ENCODE measurements around the gene TRIM63. TPM values are rescaled to one million over a fixed set of nuclear protein-coding genes. Genes with fewer than 3 reads are reported as not detected.

TRIM63 gene
- total RNA-seq, 5 donors from 2014 or later (not counting 1 experiment from before 2014, with no cell fraction given), result not detected

- Mint-ChIP-seq H3K4me3 (no peak overlapping the region), H3K4me1 (peaks cover 6 to 13% (median 11%) of the 10 kb centered on the region in 3 donors), H3K27me3 (peaks cover 8 to 22% of the 10 kb centered on the region in 2 donors), H3K27ac (no peak overlapping the region), H3K9me3 (no peaks in the 10 kb centered on the region), H3K36me3 (no peaks in the 10 kb centered on the region)
- DNase-seq (no peak), ATAC-seq (replicated peaks in 1 of 4) (no peak)
- CTCF ChIA-PET, result no interaction called here
- Histone ChIP-seq H3K4me3 (ENCODE audit: control insufficient read depth in 1 of 2, extremely low read depth in 1 of 2, low read length in 1 of 2) (no peak overlapping the region), H3K27ac (ENCODE audit: low read length) (no peak overlapping the region), H3K36me3 (ENCODE audit: control insufficient read depth in 2 of 2, extremely low read depth in 1 of 2, insufficient read depth in 1 of 2, low read length in 1 of 2) (no peaks in the 10 kb centered on the region), H3K27me3 (replicated peaks in 1 of 2; ENCODE audit: control insufficient read depth in 2 of 2, extremely low read depth in 1 of 2, insufficient read depth in 2 of 2, low read length in 1 of 2) (peaks cover 0 to 35% of the 10 kb centered on the region in 2 experiments), H3K9me3 (no peaks in the 10 kb centered on the region), H3K4me1 (ENCODE audit: control insufficient read depth in 1 of 2, extremely low read depth in 1 of 2, insufficient read depth in 2 of 2, low read length in 2 of 2) (peaks cover 0 to 7% of the 10 kb centered on the region in 2 experiments)
- POLR2A ChIA-PET, result no interaction called here
- WGBS (ENCODE audit: insufficient coverage), result no CpG with 5 or more reads among the region's 1 CpG
Observed at GRCh38 chr1:26077524-26077923, 10.1 kb upstream of the TRIM63 start.

- Histone ChIP-seq H3K36me3 (ENCODE audit: control insufficient read depth in 2 of 2, extremely low read depth in 1 of 2, insufficient read depth in 1 of 2, low read length in 1 of 2) (no peaks in the 10 kb centered on the region), H3K9me3 (no peaks in the 10 kb centered on the region), H3K27ac (ENCODE audit: low read length) (no peak overlapping the region), H3K4me1 (ENCODE audit: control insufficient read depth in 1 of 2, extremely low read depth in 1 of 2, insufficient read depth in 2 of 2, low read length in 2 of 2) (peaks cover 0 to 7% of the 10 kb centered on the region in 2 experiments), H3K27me3 (replicated peaks in 1 of 2; ENCODE audit: control insufficient read depth in 2 of 2, extremely low read depth in 1 of 2, insufficient read depth in 2 of 2, low read length in 1 of 2) (peaks cover 0 to 36% of the 10 kb centered on the region in 2 experiments), H3K4me3 (ENCODE audit: control insufficient read depth in 1 of 2, extremely low read depth in 1 of 2, low read length in 1 of 2) (no peak overlapping the region)
- Mint-ChIP-seq H3K9me3 (no peaks in the 10 kb centered on the region), H3K36me3 (no peaks in the 10 kb centered on the region), H3K4me3 (no peak overlapping the region), H3K27me3 (peaks cover 14 to 27% of the 10 kb centered on the region in 2 donors), H3K27ac (no peak overlapping the region), H3K4me1 (peaks cover 6 to 13% (median 11%) of the 10 kb centered on the region in 3 donors)
- no peak for DNase-seq
- CTCF ChIA-PET, result no interaction called here
- no peak for ATAC-seq (replicated peaks in 1 of 4)
- POLR2A ChIA-PET, result no interaction called here
- WGBS (ENCODE audit: insufficient coverage), result no CpG with 5 or more reads among the region's 3 CpGs
Observed at GRCh38 chr1:26075421-26076144, 8.2 kb upstream of the TRIM63 start.

- CTCF ChIA-PET, result no interaction called here
Observed at GRCh38 chr1:26072305-26072704, 4.9 kb upstream of the TRIM63 start.

GRCh38 chr1:26070963-26071342, 3.5 kb upstream of the TRIM63 start:
- no peak overlapping the region for H3K27ac ChIP-seq (ENCODE audit: low read length)
- ATAC-seq (replicated peaks in 1 of 4), result no peak
- no peak for DNase-seq
- no peaks in the 10 kb centered on the region for H3K36me3 Mint-ChIP-seq
- no peak overlapping the region for H3K27ac Mint-ChIP-seq
- CTCF ChIA-PET, result no interaction called here
- WGBS (ENCODE audit: insufficient coverage), result 92% methylated on average over 5 of the region's 6 CpGs
- H3K4me1 Mint-ChIP-seq, result peaks cover 6 to 7% (median 7%) of the 10 kb centered on the region in 3 donors
- peaks cover 25 to 29% of the 10 kb centered on the region in 2 donors for H3K27me3 Mint-ChIP-seq
- H3K4me3 Mint-ChIP-seq, result no peak overlapping the region
- peaks cover 0 to 51% of the 10 kb centered on the region in 2 experiments for H3K27me3 ChIP-seq (replicated peaks in 1 of 2; ENCODE audit: control insufficient read depth in 2 of 2, extremely low read depth in 1 of 2, insufficient read depth in 2 of 2, low read length in 1 of 2)
- peaks cover 0 to 6% of the 10 kb centered on the region in 2 experiments for H3K4me1 ChIP-seq (ENCODE audit: control insufficient read depth in 1 of 2, extremely low read depth in 1 of 2, insufficient read depth in 2 of 2, low read length in 2 of 2)
- no peaks in the 10 kb centered on the region for H3K9me3 ChIP-seq
- H3K4me3 ChIP-seq (ENCODE audit: control insufficient read depth in 1 of 2, extremely low read depth in 1 of 2, low read length in 1 of 2), result no peak overlapping the region
- H3K36me3 ChIP-seq (ENCODE audit: control insufficient read depth in 2 of 2, extremely low read depth in 1 of 2, insufficient read depth in 1 of 2, low read length in 1 of 2), result no peaks in the 10 kb centered on the region
- H3K9me3 Mint-ChIP-seq, result no peaks in the 10 kb centered on the region
- POLR2A ChIA-PET, result no interaction called here

More at GRCh38 chr1:26072305-26072704, 4.9 kb upstream of the TRIM63 start:
- no peak overlapping the region for H3K27ac Mint-ChIP-seq
- Histone ChIP-seq H3K4me3 (ENCODE audit: control insufficient read depth in 1 of 2, extremely low read depth in 1 of 2, low read length in 1 of 2) (no peak overlapping the region), H3K9me3 (no peaks in the 10 kb centered on the region), H3K27ac (ENCODE audit: low read length) (no peak overlapping the region), H3K4me1 (ENCODE audit: control insufficient read depth in 1 of 2, extremely low read depth in 1 of 2, insufficient read depth in 2 of 2, low read length in 2 of 2) (peaks cover 0 to 7% of the 10 kb centered on the region in 2 experiments), H3K27me3 (replicated peaks in 1 of 2; ENCODE audit: control insufficient read depth in 2 of 2, extremely low read depth in 1 of 2, insufficient read depth in 2 of 2, low read length in 1 of 2) (peaks cover 0 to 45% of the 10 kb centered on the region in 2 experiments), H3K36me3 (ENCODE audit: control insufficient read depth in 2 of 2, extremely low read depth in 1 of 2, insufficient read depth in 1 of 2, low read length in 1 of 2) (no peaks in the 10 kb centered on the region)
- peaks cover 25 to 31% of the 10 kb centered on the region in 2 donors for H3K27me3 Mint-ChIP-seq
- DNase-seq (no peak), ATAC-seq (replicated peaks in 1 of 4) (no peak)
- H3K9me3 Mint-ChIP-seq, result no peaks in the 10 kb centered on the region
- no peaks in the 10 kb centered on the region for H3K36me3 Mint-ChIP-seq
- 86% methylated on average over 1 of the region's 6 CpGs for WGBS (ENCODE audit: insufficient coverage)
- H3K4me1 Mint-ChIP-seq, result peaks cover 6 to 13% (median 11%) of the 10 kb centered on the region in 3 donors
- POLR2A ChIA-PET, result no interaction called here
- no peak overlapping the region for H3K4me3 Mint-ChIP-seq

GRCh38 chr1:26070296-26070962, 3.0 kb upstream of the TRIM63 start:
- Mint-ChIP-seq H3K36me3 (no peaks in the 10 kb centered on the region), H3K27me3 (peaks cover 25 to 29% of the 10 kb centered on the region in 2 donors)
- H3K4me3 ChIP-seq (ENCODE audit: control insufficient read depth in 1 of 2, extremely low read depth in 1 of 2, low read length in 1 of 2), result no peak overlapping the region

GRCh38 chr1:26069941-26070295, 2.5 kb upstream of the TRIM63 start:
- Mint-ChIP-seq H3K36me3 (no peaks in the 10 kb centered on the region), H3K9me3 (no peaks in the 10 kb centered on the region), H3K4me1 (no peaks in the 10 kb centered on the region), H3K4me3 (no peak overlapping the region), H3K27ac (no peak overlapping the region), H3K27me3 (peaks cover 25 to 29% of the 10 kb centered on the region in 2 donors)
- POLR2A ChIA-PET, result no interaction called here
- H3K9me3 ChIP-seq, result no peaks in the 10 kb centered on the region
- H3K4me3 ChIP-seq (ENCODE audit: control insufficient read depth in 1 of 2, extremely low read depth in 1 of 2, low read length in 1 of 2), result no peak overlapping the region
- H3K27ac ChIP-seq (ENCODE audit: low read length), result no peak overlapping the region
- no CpG with 5 or more reads among the region's 1 CpG for WGBS (ENCODE audit: insufficient coverage)
- CTCF ChIA-PET, result interaction anchor here in 1 of 2 donors (1.1 kb wide), 1 partner anchor 11 kb away, joined by 4 read pairs; no protein-coding TSS in a partner anchor
- peaks cover 0 to 45% of the 10 kb centered on the region in 2 experiments for H3K27me3 ChIP-seq (replicated peaks in 1 of 2; ENCODE audit: control insufficient read depth in 2 of 2, extremely low read depth in 1 of 2, insufficient read depth in 2 of 2, low read length in 1 of 2)
- H3K4me1 ChIP-seq (ENCODE audit: control insufficient read depth in 1 of 2, extremely low read depth in 1 of 2, insufficient read depth in 2 of 2, low read length in 2 of 2), result no peaks in the 10 kb centered on the region
- no peaks in the 10 kb centered on the region for H3K36me3 ChIP-seq (ENCODE audit: control insufficient read depth in 2 of 2, extremely low read depth in 1 of 2, insufficient read depth in 1 of 2, low read length in 1 of 2)
- ATAC-seq (replicated peaks in 1 of 4) (no peak), DNase-seq (no peak)

More at GRCh38 chr1:26070296-26070962, 3.0 kb upstream of the TRIM63 start:
- POLR2A ChIA-PET, result no interaction called here
- no peak overlapping the region for H3K4me3 Mint-ChIP-seq
- no peak for ATAC-seq (replicated peaks in 1 of 4)
- DNase-seq, result no peak
- 92% methylated on average over 2 of the region's 4 CpGs for WGBS (ENCODE audit: insufficient coverage)
- no peaks in the 10 kb centered on the region for H3K9me3 Mint-ChIP-seq
- Histone ChIP-seq H3K9me3 (no peaks in the 10 kb centered on the region), H3K27me3 (replicated peaks in 1 of 2; ENCODE audit: control insufficient read depth in 2 of 2, extremely low read depth in 1 of 2, insufficient read depth in 2 of 2, low read length in 1 of 2) (peaks cover 0 to 49% of the 10 kb centered on the region in 2 experiments), H3K4me1 (ENCODE audit: control insufficient read depth in 1 of 2, extremely low read depth in 1 of 2, insufficient read depth in 2 of 2, low read length in 2 of 2) (peaks cover 0 to under 1% of the 10 kb centered on the region in 2 experiments), H3K36me3 (ENCODE audit: control insufficient read depth in 2 of 2, extremely low read depth in 1 of 2, insufficient read depth in 1 of 2, low read length in 1 of 2) (no peaks in the 10 kb centered on the region), H3K27ac (ENCODE audit: low read length) (no peak overlapping the region)
- H3K27ac Mint-ChIP-seq, result no peak overlapping the region
- peaks cover 1 to 2% (median 2%) of the 10 kb centered on the region in 3 donors for H3K4me1 Mint-ChIP-seq
- CTCF ChIA-PET, result no interaction called here

All from T-cell (primary cell).